ENCODE measurements around the gene NSUN5. TPM values are rescaled to one million over a fixed set of nuclear protein-coding genes. Genes with fewer than 3 reads are reported as not detected.

The NSUN5 gene
- total RNA-seq, 1 experiment from 2014 or later, result 70.4 TPM

Other genes with a start within 250 kb of the NSUN5 start
- not detected for gene SPDYE9, start 222.8 kb downstream of the NSUN5 start, total RNA-seq (2021; ENCODE audit: unreplicated experiment)
- gene TRIM50, start 19.3 kb upstream of the NSUN5 start, total RNA-seq (2021; ENCODE audit: unreplicated experiment), result not detected
- gene FKBP6, start 19.3 kb upstream of the NSUN5 start, total RNA-seq (2021; ENCODE audit: unreplicated experiment), result not detected
- 0.32 TPM for gene FZD9, start 125.0 kb upstream of the NSUN5 start, total RNA-seq (2021; ENCODE audit: unreplicated experiment)
- gene BAZ1B, start 213.5 kb upstream of the NSUN5 start, total RNA-seq (2021; ENCODE audit: unreplicated experiment), result 81.1 TPM
- 50.4 TPM for gene BCL7B, start 248.9 kb upstream of the NSUN5 start, total RNA-seq (2021; ENCODE audit: unreplicated experiment)

Data from HCT116 (cell line).